ENCODE data around the gene GPER1.
"Not testable (repeated sequence)": the region's sequence is repeated elsewhere in the genome, so short reads cannot be mapped to it uniquely, and the experiment has no call there.

Gene GPER1

DNA sequence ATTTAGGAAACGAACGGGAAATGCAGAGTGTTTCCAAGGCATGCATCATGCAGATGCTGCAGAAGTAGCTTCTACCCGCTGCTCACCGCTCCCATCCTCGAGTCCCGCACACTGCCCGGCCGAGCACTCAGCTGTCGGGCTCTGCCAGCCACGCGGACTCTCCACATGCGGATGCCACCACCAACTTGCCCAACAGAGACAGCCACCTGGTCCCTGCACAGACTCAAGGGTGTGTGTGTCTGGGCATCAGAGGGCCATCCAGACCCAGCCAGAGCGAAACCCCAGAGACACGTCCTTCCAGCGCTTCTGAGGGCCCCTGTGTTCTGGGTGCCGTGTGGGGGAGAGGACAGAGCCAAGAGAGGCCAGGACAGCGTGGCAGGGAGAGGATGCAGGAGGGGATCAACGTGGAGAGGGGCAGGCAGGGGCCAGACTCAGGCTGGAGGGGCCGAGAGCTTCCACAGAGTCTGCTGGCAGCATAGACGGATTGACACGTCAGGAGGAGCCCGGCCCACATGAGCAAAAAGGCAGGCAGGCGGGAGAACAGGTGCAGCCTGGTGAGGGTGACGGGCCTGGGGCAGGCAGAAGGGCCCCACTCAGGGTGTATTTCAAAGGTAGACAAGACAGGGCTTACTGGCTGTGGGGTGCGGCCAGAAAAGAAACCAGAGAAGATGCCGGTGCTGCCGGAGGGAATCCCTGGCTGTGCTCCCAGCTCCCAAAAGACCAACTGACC lies 18.3 kb downstream of the GPER1 start:
- DNase-seq, result peak; percentile 7

DNA sequence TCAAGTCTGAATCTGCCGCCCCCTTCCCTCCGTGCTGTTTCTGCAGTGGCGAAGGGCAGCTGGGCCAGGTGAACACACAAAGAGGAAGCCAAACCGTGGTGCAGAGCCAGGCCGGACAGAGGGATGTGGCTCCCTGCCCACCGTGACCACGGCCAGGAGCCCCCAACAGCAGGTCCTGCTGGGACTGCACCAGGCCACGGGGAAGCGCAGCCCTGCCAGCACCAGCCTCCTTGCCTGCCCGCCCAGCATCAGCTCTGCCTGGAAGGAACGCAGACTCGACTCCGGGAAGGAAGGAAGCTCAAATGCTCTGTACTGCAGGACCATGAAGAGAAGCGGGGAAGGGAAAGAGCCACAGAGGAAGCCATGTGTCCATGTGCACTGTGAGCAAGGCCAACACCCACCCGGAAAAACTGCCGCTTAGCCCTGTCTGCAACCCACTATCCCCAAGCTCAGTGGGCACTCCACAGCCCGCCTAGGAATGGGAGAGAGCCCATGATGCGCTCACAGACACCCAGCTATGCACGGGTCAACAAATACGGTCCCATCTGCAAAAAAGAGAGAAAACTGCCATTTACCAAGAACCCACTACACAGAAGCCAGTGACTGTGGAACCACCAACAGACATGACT lies 19.0 kb downstream of the GPER1 start:
- DNase-seq, result peak; percentile 7

DNA sequence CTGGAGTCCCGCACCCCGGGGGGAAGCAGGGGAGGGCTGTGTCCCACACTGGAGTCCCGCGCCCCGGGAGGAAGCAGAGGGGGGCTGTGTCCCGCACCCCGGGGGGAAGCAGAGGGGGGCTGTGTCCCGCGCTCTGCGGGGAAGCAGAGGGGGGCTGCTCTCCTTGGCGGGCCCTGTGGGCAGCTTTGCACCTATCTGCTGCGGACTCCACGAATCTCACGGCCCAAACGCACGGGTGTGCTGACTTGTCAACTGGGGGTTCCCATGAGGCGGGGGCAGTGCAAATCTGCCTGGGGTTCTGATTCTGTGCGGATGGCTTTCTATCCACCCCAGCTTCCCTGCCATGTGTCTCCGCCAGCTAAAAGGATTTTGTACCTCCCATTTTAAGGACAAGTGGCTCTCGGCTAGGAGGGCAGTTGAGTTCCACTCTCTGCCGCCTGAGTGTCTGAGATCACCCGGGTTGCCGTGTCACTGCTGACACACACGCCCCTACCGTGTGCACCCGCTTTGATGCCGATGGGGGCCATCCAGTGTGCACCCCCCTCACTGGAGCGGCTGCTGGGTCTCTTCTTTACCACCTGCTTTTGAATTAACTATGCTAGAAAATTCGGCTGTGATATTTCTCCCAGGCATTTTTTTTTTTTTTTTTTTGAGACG lies 20.5 kb downstream of the GPER1 start:
- DNase-seq, result peak; percentile 10

GRCh38 chr7:1109581-1110310 lies 21.8 kb downstream of the GPER1 start:
- peak; percentile 3 for DNase-seq

DNA sequence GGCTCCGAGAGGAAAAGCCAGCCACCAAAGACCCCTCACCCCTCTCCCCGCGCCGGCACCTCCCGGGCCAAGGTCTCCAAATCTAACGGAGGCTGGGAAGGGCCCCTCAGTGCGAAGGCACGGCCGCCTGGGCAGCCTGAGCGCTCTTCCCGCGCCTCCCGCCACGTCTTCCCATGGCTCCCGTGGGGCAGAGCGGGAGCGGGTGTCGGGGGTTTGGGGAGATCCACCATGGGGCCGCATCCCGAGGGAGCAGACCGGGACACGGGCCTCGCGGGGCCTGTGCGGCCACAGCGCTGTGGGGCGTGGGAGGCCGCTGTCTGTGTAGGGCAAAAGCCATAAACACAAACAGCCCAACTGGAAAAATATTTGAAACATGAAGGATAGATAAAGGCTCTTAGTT lies 22.4 kb downstream of the GPER1 start:
- DNase-seq, result no peak

GRCh38 chr7:1111156-1111555 lies 23.2 kb downstream of the GPER1 start:
- no peak for DNase-seq

DNA sequence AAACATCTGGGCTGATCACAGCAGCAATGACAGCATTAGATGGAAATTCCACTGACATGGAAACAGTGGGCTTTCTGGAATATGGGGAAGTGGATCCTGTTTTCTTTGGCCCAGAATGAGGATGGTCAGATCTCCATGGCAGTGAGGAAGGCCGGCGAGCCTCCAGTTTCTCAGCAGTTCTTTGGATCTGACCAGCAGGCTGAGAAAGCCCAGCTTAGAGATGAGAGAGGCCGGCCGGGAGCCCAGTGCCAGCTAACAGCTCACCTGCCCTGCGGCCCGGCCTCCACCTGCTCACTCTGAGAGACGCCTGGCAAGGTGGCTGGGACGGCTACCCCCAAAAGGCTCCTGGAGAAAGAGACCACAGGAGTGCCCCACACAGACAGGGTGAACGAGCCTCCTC lies 24.2 kb downstream of the GPER1 start:
- DNase-seq, result no peak

- no peak for DNase-seq
Observed at GRCh38 chr7:1112625-1113547, 25.0 kb downstream of the GPER1 start.

DNA sequence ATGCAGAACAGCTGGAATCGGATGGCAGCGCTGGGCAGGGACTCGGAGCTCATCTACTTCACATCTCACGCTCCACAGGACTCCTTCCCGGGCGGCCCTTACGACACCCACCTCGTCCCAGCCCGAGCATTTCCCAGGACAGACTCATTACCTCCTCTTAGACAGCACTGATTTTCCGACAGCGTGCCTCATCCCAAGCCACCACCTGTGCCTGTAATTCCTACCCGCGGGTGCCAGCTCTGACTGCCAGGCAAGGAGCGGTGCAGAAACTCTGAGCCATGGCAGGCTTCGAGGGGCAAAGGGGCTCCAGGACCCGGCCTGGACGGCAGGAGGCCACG lies 25.6 kb downstream of the GPER1 start:
- no peak for DNase-seq

DNA sequence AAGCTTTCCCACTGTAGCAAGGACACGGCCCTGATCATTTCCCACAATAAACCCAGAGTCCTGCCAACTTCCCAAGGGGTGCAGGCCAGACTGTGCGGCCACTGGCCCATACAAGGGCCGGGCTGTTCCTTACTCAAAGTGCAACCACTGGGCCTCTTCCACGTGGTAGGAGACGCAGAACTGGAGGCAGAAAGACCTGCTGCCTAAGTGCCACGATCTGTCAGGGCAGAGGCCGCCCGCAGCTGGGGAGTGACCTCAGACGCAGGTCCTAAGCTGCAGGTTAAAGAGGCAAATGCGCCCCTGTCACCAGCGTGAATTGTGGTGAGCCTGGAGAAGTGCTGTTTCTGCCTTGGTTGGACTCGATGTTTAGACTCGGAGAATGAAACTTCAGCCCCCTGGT lies 26.2 kb downstream of the GPER1 start:
- DNase-seq, result no peak

DNA sequence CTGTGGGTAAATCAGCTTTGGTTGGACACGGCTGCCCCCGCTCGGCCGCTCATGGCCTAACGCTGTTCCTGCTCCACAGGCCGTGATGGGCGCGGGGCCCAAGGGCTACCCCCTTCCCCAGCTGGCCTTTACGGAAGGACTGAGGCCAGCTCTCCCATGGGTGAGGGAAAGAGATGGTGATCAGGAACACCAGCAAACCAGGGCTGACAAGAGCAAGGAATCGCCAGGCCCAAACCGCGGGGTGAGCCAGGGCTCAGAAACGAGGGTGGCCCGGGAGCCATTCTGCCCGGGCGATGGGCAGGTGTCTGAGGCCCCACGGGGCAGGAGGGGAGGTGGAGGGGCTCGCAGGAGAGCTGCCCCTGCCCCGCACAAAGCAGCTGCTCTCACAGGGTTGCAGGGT lies 26.6 kb downstream of the GPER1 start:
- DNase-seq, result no peak

GRCh38 chr7:1115171-1116045 lies 27.5 kb downstream of the GPER1 start:
- DNase-seq, result not testable (repeated sequence)

GRCh38 chr7:1116383-1117008 lies 28.6 kb downstream of the GPER1 start:
- DNase-seq, result not testable (repeated sequence)

GRCh38 chr7:1117321-1117928 lies 29.5 kb downstream of the GPER1 start:
- DNase-seq, result no peak

GRCh38 chr7:1119201-1119600 lies 31.3 kb downstream of the GPER1 start:
- DNase-seq, result no peak

GRCh38 chr7:1120791-1121190 lies 32.9 kb downstream of the GPER1 start:
- no peak for DNase-seq

- DNase-seq, result no peak
Observed at GRCh38 chr7:1121476-1121875, 33.6 kb downstream of the GPER1 start.

DNA sequence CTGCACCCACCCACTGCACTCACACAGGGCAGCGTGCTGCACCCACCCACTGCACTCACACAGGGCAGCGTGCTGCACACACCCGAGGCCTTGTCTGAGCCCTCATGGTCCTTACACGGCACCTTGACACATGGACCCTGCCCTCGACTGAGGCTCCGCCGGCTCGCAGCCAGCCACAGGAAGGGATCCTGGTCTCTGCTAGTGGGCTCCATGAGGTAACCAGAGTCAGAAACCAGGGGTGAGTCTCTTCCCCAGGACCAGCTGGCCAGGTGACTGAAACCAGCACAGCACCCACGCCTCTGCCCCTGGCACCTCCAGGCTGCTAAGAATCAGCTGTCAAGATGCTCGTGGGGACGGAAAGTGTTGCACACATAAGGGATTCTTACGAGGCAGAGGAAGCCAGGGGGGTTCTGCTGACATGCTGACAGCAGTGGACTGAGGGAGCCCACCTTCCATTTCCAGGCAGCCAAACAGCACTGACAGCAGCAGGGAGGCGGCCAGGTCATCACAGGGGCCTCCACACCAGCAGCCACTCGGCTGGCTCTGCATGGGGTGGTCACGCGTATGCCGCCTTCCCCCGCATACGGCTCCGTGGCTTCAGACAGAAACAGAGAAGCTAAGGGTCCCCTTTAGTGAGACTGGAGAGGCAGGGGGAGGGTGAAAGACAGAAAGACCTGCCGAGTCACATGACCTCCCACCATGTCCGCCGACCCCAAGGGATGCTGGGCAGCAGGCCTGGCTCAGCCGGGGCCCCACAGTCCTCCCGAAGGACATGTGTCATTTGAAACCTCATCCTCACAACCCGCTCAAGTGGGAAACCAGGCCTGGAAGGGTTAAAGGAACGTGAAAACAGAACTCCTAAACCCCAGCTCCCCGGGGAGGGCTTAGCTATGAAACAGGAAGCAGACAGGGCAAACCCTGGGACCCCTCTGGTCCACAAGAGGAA lies 34.2 kb downstream of the GPER1 start:
- DNase-seq, result no peak

- no peak for DNase-seq
Observed at GRCh38 chr7:1122832-1123501, 35.1 kb downstream of the GPER1 start.

All from activated naive CD4-positive, alpha-beta T cell treated with anti-CD3 and anti-CD28 coated beads, Interleukin-2, amount 50 U/mL, for 16 hours (primary cell).